GM18858 (cell line): ENCODE results near the gene DOCK3.
"Not testable (repeated sequence)": the region's sequence is repeated elsewhere in the genome, so short reads cannot be mapped to it uniquely, and the experiment has no call there.

ENCODE experiments used
- ATAC-seq: cut with Tn5 transposase; IDR thresholded peaks from one replicate; pipeline ENCODE4 v1.9.1; 2021; ENCODE audit not compliant: unreplicated experiment

Gene DOCK3

DNA sequence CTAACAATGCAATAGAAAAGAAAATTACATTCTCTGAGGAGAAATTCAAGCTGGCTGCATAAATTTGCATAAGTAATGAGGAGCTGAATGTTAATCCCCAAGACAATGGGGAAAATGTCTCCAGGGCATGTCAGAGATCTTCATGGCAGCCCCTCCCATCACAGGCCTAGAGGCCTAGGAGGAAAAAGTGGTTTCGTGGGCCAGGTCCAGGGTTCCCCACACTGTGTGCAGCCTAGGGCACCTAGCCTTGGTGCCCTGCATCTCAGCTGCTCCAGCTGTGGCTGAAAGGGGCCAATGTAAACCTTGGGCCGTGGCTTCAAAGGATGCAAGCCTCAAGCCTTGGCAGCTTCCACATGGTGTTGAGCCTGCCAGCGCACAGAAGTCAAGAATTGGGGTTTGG, 511.7 kb downstream of the DOCK3 start:
- not testable (repeated sequence) for ATAC-seq

- no peak for ATAC-seq
These were observed 515.5 kb downstream of the DOCK3 start for GRCh38 chr3:51190199-51190598.

GRCh38 chr3:51190827-51191226, 516.1 kb downstream of the DOCK3 start:
- ATAC-seq = no peak

DNA sequence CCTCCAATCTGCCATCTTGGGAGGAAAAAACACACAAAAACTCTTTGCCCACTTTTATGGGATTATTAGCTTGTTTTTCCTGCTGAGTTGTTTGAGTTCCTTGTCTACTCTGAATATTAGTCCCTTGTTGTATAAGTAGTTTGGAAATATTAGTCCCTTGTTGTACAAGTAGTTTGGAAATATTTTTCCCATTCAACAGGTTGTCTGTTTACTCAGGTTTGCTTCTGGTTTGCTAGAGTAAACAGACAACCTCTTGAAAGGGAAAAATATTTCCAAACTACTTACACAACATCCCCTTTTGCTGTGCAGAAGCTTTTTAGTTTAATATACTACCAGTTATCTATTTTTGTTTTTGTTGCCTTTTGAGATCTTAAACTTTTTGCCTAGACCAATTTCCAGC, 517.0 kb downstream of the DOCK3 start:
- ATAC-seq = no peak

- no peak for ATAC-seq
These were observed 523.8 kb downstream of the DOCK3 start for GRCh38 chr3:51198477-51198876.

DNA sequence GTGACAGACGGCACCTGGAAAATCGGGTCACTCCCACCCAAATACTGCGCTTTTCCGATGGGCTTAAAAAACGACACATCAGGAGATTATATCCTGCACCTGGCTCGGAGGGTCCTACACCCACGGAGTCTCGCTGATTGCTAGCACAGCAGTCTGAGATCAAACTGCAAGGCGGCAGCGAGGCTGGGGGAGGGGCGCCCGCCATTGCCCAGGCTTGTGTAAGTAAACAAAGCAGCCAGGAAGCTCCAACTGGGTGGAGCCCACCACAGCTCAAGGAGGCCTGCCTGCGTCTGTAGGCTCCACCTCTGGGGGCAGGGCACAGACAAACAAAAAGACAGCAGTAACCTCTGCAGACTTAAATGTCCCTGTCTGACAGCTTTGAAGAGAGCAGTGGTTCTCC, 524.6 kb downstream of the DOCK3 start:
- not testable (repeated sequence) for ATAC-seq

- no peak for ATAC-seq
These were observed 541.6 kb downstream of the DOCK3 start for GRCh38 chr3:51216291-51216690.

DNA sequence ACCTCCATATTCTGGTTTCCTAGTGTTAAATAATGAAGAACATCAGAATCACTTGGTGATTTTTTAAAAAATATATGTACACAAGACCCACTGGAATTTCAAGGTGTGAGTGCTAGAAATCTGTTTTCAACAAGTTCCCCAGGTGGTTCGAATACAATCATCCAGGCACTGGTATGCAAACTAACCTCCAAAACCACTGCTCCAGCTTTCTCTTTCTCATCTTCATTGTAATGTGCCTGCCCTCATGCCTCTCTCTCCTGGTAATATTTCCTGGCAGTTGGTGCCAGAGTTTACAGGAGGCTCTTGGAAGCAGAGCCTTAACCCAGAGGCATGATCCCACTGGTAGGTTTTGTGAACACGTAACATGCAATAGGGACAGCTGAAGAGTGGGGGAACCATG, 547.2 kb downstream of the DOCK3 start:
- no peak for ATAC-seq

DNA sequence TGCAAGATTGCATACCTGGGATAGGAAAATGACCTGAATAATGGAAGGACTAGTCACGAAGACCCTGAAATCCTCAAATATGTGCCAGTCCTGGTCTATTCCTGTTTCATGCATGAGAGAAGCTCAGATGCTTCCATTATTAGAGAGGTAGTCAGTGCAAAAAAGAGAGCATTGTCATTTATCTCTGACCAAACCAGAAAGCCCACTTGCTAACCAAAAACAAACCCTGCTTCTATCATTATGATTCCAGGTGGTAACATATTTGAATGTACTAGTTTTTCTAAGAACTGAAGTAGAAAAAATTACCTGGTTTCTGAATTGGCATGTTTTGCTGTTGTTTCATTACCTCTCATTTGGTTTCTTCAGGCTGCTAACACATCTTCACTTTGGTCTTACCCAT, 549.6 kb downstream of the DOCK3 start:
- no peak for ATAC-seq

- ATAC-seq = no peak
These were observed 550.1 kb downstream of the DOCK3 start for GRCh38 chr3:51224843-51225242.

DNA sequence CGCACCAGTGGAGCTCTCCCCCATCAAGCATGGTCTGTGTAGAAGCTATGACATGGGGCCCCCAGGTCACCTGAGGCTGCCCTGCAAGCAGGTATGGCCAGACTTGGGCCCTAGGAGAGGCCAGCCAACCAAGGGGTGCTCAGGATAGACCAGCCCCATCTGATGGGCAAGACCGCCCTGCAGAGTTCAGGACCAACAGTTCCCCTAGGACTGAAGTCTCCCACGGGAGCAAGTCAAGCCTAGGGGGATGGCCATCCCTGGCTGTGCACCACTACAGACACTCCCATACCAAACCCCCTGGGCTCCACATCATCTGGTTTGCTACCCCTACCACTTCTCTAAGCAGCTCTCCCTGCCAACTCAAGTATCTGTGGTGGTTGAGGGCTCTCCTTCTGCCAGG, 568.2 kb downstream of the DOCK3 start:
- ATAC-seq = no peak

DNA sequence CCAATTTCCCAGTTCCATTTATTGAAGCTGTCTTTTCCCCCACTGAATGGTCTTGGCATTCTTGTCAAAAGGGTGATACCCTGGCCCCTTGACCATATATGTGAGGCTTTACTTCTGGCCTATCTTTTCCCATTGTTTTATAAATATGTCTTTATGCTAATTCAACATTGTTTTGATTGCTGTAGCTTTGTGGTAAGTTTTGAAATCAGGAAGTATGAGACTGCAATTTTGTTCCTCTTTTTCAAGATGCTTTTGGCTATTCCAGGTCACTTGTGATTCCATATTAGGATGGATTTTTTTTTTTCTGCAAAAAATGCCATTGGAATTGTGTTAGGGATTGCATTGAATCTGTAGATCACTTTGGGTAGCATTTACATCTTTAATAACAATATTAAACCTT, 569.2 kb downstream of the DOCK3 start:
- ATAC-seq = no peak

DNA sequence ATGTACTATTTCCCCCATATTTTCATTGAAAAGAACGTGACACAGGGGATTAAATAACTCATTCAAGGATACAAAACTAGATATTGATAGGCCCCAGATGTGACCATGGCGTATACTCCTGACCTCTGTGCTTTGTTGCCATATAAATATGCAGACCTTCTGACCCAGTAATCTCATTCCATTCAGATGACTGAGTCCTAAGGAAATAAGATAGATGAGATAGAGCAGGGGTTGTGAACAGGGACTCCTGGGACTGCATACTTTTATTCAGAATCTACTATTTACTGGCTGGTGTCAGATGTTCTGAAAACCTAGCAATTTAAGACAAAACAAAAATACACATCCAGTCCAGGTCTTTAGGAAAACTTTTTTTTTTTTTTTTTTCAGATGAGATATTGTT, 571.1 kb downstream of the DOCK3 start:
- ATAC-seq = no peak

DNA sequence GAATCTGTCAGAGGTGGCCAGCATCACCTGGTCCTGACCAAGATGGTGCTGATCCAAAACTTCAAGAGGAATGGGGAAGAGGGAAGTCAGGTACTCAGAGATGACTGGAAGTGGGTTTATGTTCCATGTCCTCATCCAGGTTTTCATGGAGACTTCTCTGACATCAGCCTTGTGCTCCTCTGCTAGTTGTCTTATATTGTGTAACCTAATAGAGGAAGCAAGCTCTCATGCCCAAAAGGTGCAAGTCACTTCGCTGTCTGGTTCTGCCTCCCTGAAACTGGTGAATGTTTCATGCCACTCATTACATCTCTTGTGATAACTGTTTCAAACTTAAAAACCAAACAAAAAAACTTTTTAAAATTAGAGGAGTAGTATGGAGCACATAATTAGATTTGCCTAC, 583.1 kb downstream of the DOCK3 start:
- no peak for ATAC-seq

- not testable (repeated sequence) for ATAC-seq
These were observed 589.4 kb downstream of the DOCK3 start for GRCh38 chr3:51264166-51264565.

- no peak for ATAC-seq
These were observed 593.4 kb downstream of the DOCK3 start for GRCh38 chr3:51268132-51268531.

- ATAC-seq = no peak
These were observed 594.7 kb downstream of the DOCK3 start for GRCh38 chr3:51269466-51269865.

DNA sequence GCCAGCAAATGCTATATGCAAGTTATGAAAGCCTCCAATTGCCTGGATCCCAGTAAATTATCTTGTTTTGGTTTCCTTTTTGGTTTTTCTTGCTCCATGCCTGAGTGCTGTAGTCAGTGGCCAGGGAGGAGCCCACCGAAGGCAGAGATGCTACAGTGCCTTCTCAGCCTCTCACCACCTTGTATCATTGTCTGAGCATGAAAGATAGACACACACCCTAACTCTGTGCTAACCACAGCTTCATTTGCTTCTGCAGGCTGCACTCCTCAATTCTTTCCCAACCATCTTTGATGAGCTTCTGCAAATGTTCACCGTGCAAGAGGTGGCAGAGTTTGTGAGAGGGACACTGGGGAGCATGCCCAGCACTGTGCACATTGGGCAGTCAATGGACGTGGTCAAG, 595.8 kb downstream of the DOCK3 start:
- no peak for ATAC-seq

DNA sequence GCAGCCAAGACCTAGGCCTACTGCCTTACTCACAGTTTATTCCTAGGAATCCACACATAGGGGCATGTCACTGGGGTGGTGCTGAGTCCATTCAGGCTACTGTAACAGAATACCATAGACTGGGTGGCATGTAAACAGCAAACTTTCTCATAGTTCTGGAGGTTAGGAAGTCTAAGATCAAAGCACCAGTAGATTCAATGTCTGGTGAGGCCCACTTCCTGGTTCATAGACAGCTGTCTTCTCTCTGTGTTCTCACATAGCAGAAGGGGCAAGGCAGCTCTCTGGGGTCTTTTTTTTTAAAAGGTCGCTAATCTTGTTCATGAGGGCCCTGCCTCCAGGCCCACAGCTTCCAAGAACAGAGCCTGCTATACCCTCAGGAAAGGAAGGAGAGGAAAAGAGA, 596.4 kb downstream of the DOCK3 start:
- no peak for ATAC-seq

DNA sequence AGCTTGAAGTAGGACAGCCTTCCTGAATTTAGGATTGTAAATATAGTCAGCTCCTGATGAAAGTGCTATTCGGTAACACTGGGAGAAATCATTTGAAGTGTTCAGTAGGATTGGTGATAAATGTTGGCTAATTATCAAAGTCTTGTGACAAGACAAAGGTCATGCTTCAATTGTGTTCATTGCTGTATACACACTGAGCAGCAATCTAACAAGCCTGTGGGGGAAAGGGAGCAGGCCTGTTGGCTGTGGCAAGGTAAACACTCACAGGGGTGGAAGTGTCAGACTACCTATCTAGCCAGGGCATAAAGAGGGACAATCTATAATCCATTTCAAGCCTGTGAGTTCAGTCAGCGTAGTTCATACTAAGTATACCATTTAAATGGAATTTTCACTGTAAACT, 599.3 kb downstream of the DOCK3 start:
- no peak for ATAC-seq

GRCh38 chr3:51275111-51275805, 600.5 kb downstream of the DOCK3 start:
- no peak for ATAC-seq

GRCh38 chr3:51276046-51276445, 601.3 kb downstream of the DOCK3 start:
- no peak for ATAC-seq

DNA sequence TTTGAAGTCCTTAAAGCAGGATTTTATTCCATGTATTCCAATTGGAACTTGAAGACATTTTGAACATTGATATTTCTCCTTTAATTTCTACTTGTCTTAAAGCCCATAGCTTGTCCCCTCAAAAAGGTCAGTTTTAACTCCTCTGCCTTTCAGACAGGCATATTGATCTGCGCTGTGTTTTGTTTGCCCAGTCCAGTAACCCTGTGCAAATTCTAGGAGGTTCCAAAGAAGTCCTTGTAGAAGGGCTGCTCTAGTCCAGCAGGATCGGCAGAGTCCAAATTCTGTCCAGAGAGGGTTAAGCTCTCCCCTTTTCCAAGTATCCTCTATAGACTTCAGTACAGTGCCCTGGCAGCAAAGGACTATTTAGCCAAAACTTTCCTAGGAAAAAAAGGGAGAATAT, 604.7 kb downstream of the DOCK3 start:
- ATAC-seq = no peak
